DOHH2 (cell line): ENCODE results near the gene CATSPERB.

Experiments used
- H3F3A ChIP-seq: fragments of 200-600 bp; sonication (generic), shearing (Covaris generic); 2 replicates; pipeline ENCODE4 v1.6.0; 2016; ENCODE audit warnings: antibody characterized with exemption, mild to moderate bottlenecking; ENCODE audit not compliant: control insufficient read depth, insufficient read depth
- H3K27ac ChIP-seq: fragments of 200-600 bp; sonication (generic); 2 replicates; pipeline ENCODE4 v1.5.1; 2014; ENCODE audit warnings: low read depth, mild to moderate bottlenecking, low read length, moderate library complexity
- H3K27me3 ChIP-seq: fragments of 200-600 bp; sonication (generic); 2 replicates; pipeline ENCODE4 v1.6.1; 2014; ENCODE audit warnings: mild to moderate bottlenecking, low read length, mixed read lengths; ENCODE audit not compliant: control insufficient read depth
- H3K36me3 ChIP-seq: fragments of 200-600 bp; sonication (generic); 2 replicates; pipeline ENCODE4 v1.6.1; 2014; ENCODE audit warnings: mild to moderate bottlenecking, low read length, moderate library complexity, mixed read lengths; ENCODE audit not compliant: control insufficient read depth
- H3K4me1 ChIP-seq: fragments of 200-600 bp; sonication (generic); 2 replicates; pipeline ENCODE4 v1.6.1; 2014; ENCODE audit warnings: mild to moderate bottlenecking, low read length, mixed read lengths; ENCODE audit not compliant: control insufficient read depth
- H3K4me2 ChIP-seq: fragments of 200-600 bp; sonication (generic); 2 replicates; pipeline ENCODE4 v1.6.0; 2014; ENCODE audit warnings: mild to moderate bottlenecking, low read length, moderate library complexity
- H3K4me3 ChIP-seq: fragments of 200-600 bp; sonication (generic); 2 replicates; pipeline ENCODE4 v1.5.1; 2014; ENCODE audit warnings: mild to moderate bottlenecking, low read length, mixed read lengths
- H3K79me2 ChIP-seq: fragments of 200-600 bp; sonication (generic); 2 replicates; pipeline ENCODE4 v1.6.1; 2014; ENCODE audit warnings: mild to moderate bottlenecking, low read length, mixed read lengths; ENCODE audit not compliant: control insufficient read depth
- H3K9me2 ChIP-seq: fragments of 200-600 bp; sonication (generic); replicated peaks from 2 replicates; pipeline ENCODE4 v1.6.1; 2014; ENCODE audit warnings: mild to moderate bottlenecking, low read length, mixed read lengths; ENCODE audit not compliant: control insufficient read depth
- H3K9me3 ChIP-seq: fragments of 200-600 bp; sonication (generic); 2 replicates; pipeline ENCODE4 v1.6.1; 2014; ENCODE audit warnings: antibody characterized with exemption, low read length, mixed read lengths; ENCODE audit not compliant: control insufficient read depth, insufficient read depth
- H4K20me1 ChIP-seq: fragments of 200-600 bp; sonication (generic); 2 replicates; pipeline ENCODE4 v1.6.0; 2014; ENCODE audit warnings: low read depth, mild to moderate bottlenecking, antibody characterized with exemption, low read length, moderate library complexity; ENCODE audit not compliant: control insufficient read depth, insufficient read depth
- CTCF ChIP-seq: fragments of 200-600 bp; sonication (generic); IDR thresholded peaks from one replicate; pipeline ENCODE4 v1.5.1; 2014; ENCODE audit warnings: antibody characterized with exemption, mild to moderate bottlenecking, low read depth, low read length; ENCODE audit not compliant: poor library complexity, severe bottlenecking
- EZH2phosphoT487 ChIP-seq: fragments of 200-600 bp; sonication (generic); IDR thresholded peaks from 2 replicates; pipeline ENCODE4 v1.6.1; 2017; ENCODE audit warnings: borderline replicate concordance, mild to moderate bottlenecking, antibody characterized with exemption, low read length, moderate library complexity, mixed read lengths

Gene CATSPERB

GRCh38 chr14:91554535-91555332 lies 177.2 kb downstream of the CATSPERB start:
- H3K4me2 ChIP-seq: no peak overlapping the region
- no peaks in the 10 kb centered on the region for H4K20me1 ChIP-seq
- no peaks in the 10 kb centered on the region for H3K79me2 ChIP-seq
- H3K36me3 ChIP-seq: no peaks in the 10 kb centered on the region
- H3F3A ChIP-seq: no peaks in the 10 kb centered on the region
- H3K9me3 ChIP-seq: no peaks in the 10 kb centered on the region
- H3K9me2 ChIP-seq: no peaks in the 10 kb centered on the region
- H3K4me3 ChIP-seq: no peak overlapping the region
- no peaks in the 10 kb centered on the region for H3K4me1 ChIP-seq
- H3K27ac ChIP-seq: no peak overlapping the region
- 0 out of 2 replicates have a peak, but pooled peaks cover 4% of the 10 kb centered on the region for H3K27me3 ChIP-seq
- TF ChIP-seq CTCF: no peak
- no peak for TF ChIP-seq EZH2phosphoT487

GRCh38 chr14:91548108-91548507 lies 183.8 kb downstream of the CATSPERB start:
- H3K27ac ChIP-seq: no peak overlapping the region
- TF ChIP-seq CTCF: no peak
- TF ChIP-seq EZH2phosphoT487: no peak
- H3K9me2 ChIP-seq: no peaks in the 10 kb centered on the region
- no peaks in the 10 kb centered on the region for H3K4me1 ChIP-seq
- no peaks in the 10 kb centered on the region for H3K36me3 ChIP-seq
- H3K9me3 ChIP-seq: no peaks in the 10 kb centered on the region
- no peaks in the 10 kb centered on the region for H4K20me1 ChIP-seq
- H3K27me3 ChIP-seq: 0 out of 2 replicates have a peak, but pooled peaks cover 4% of the 10 kb centered on the region
- no peak overlapping the region for H3K4me2 ChIP-seq
- H3K4me3 ChIP-seq: no peak overlapping the region
- H3K79me2 ChIP-seq: no peaks in the 10 kb centered on the region
- H3F3A ChIP-seq: no peaks in the 10 kb centered on the region

GRCh38 chr14:91545946-91546716 lies 185.8 kb downstream of the CATSPERB start:
- TF ChIP-seq EZH2phosphoT487 (no peak), CTCF (no peak)
- no peaks in the 10 kb centered on the region for H3K79me2 ChIP-seq
- H3F3A ChIP-seq: no peaks in the 10 kb centered on the region
- H4K20me1 ChIP-seq: no peaks in the 10 kb centered on the region
- H3K9me2 ChIP-seq: no peaks in the 10 kb centered on the region
- no peaks in the 10 kb centered on the region for H3K4me1 ChIP-seq
- H3K27ac ChIP-seq: no peak overlapping the region
- no peak overlapping the region for H3K4me3 ChIP-seq
- no peaks in the 10 kb centered on the region for H3K36me3 ChIP-seq
- no peaks in the 10 kb centered on the region for H3K9me3 ChIP-seq
- no peak overlapping the region for H3K4me2 ChIP-seq
- H3K27me3 ChIP-seq: no peaks in the 10 kb centered on the region
